A549 (cell line): ENCODE results near the gene NTRK3. TPM values are rescaled to one million over a fixed set of nuclear protein-coding genes. Genes with fewer than 3 reads are reported as not detected.

ENCODE experiments used
- ATAC-seq, 2 experiments: fragments of 200-7000 bp in 1 of 2; fragments of >200 bp in 1 of 2; cut with Nextera tagmentation in 1 of 2; cut with Tn5 transposase in 1 of 2; 3 replicates each; pipeline versions ENCODE4 v1.8.0 to v1.9.1; 2018 to 2020; ENCODE audit warnings: mild to moderate bottlenecking in 1 of 2, moderate library complexity in 1 of 2
- CTCF ChIA-PET: fragments of 300-600 bp; sonication (Branson Sonifier 250); formaldehyde crosslinking; extraction: SDS; loops from one replicate; lab custom pipeline; 2021; ENCODE audit warnings: antibody characterized with exemption, inconsistent platforms; lab: Yijun Ruan, JAX
- POLR2A ChIA-PET: fragments of 350-600 bp; formaldehyde crosslinking; extraction: SDS; loops from one replicate; lab custom pipeline; 2021; ENCODE audit warnings: antibody characterized with exemption, inconsistent platforms; lab: Yijun Ruan, JAX
- DNase-seq, 2 experiments: peaks; one replicate each; pipeline versions ENCODE4 v3.0.0 to v3.0.0-alpha.2; 2011 to 2016; ENCODE audit warnings: low read depth in 1 of 2, low spot score in 1 of 2
- FAIRE-seq: peaks from 2 replicates; lab custom pipeline; 2011; peaks lifted over from hg19 to GRCh38; lab: Jason Lieb, UNC
- H3K27ac ChIP-seq, 2 experiments: fragments of >200 bp; sonication (Bioruptor Twin); formaldehyde crosslinking; 3 replicates each; pipeline ENCODE4 v1.5.1; 2016 to 2017
- H3K4me1 ChIP-seq: fragments of >200 bp; sonication (Bioruptor Twin); formaldehyde crosslinking; 3 replicates; pipeline ENCODE4 v1.6.1; 2016
- H3K4me2 ChIP-seq: fragments of >200 bp; sonication (Bioruptor Twin); formaldehyde crosslinking; 3 replicates; pipeline ENCODE4 v1.6.1; 2016
- H3K4me3 ChIP-seq: fragments of >200 bp; sonication (Bioruptor Twin); formaldehyde crosslinking; 3 replicates; pipeline ENCODE4 v1.5.1; 2016
- H3K9me3 ChIP-seq: fragments of >200 bp; sonication (Bioruptor Twin); formaldehyde crosslinking; 3 replicates; pipeline ENCODE4 v1.6.1; 2016
- EHMT2 ChIP-seq: fragments of 200-600 bp; sonication (generic); IDR thresholded peaks from 2 replicates; pipeline ENCODE4 v1.6.1; 2016; ENCODE audit warnings: antibody characterized with exemption, low read depth, mild to moderate bottlenecking, moderate library complexity
- FOSB ChIP-seq: fragments of 250-450 bp; sonication (Bioruptor Pico); IDR thresholded peaks from 2 replicates; pipeline ENCODE4 v1.5.0; 2020; ENCODE audit warnings: mild to moderate bottlenecking, moderate library complexity
- FOSL2 ChIP-seq, 2 experiments: fragments of 450-650 bp in 1 of 2; fragments of >200 bp in 1 of 2; sonication (Bioruptor Twin) in 1 of 2; formaldehyde crosslinking; IDR thresholded peaks; 2 replicates each; pipeline versions ENCODE4 v1.5.0 to v1.6.1; 2016 to 2020; ENCODE audit warnings: mild to moderate bottlenecking in 1 of 2, moderate library complexity in 1 of 2
- HOXB5 ChIP-seq: fragments of 250-450 bp; sonication (Bioruptor Pico); IDR thresholded peaks from 2 replicates; pipeline ENCODE4 v1.5.0; 2020; ENCODE audit warnings: mild to moderate bottlenecking, moderate library complexity
- JUN ChIP-seq, 2 experiments: fragments of >200 bp; sonication (Bioruptor Twin); formaldehyde crosslinking; IDR thresholded peaks; 2 replicates in 1 of 2; 3 replicates in 1 of 2; pipeline ENCODE4 v1.6.1; 2016 to 2017
- MAZ ChIP-seq: fragments of 150-350 bp; IDR thresholded peaks from 2 replicates; pipeline ENCODE4 v1.6.1; 2014; ENCODE audit warnings: antibody characterized with exemption, low read depth, low read length, borderline replicate concordance
- POLR2AphosphoS2 ChIP-seq: conservative IDR thresholded peaks from 2 replicates; pipeline ENCODE4 v1.6.1; 2012; ENCODE audit warnings: low read length, improper control_type of control experiment, inconsistent platforms
- RAD21 ChIP-seq, 2 experiments: fragments of >200 bp in 1 of 2; sonication (Bioruptor Twin) in 1 of 2; formaldehyde crosslinking in 1 of 2; IDR thresholded peaks in 1 of 2; conservative IDR thresholded peaks in 1 of 2; 2 replicates in 1 of 2; 3 replicates in 1 of 2; pipeline ENCODE4 v1.6.1; 2012 to 2018; ENCODE audit warnings: inconsistent platforms in 1 of 2
- RFX5 ChIP-seq: fragments of 450-650 bp; IDR thresholded peaks from 2 replicates; pipeline ENCODE4 v1.7.1; 2014; ENCODE audit warnings: antibody characterized with exemption, mild to moderate bottlenecking, moderate library complexity
- RNF2 ChIP-seq: fragments of 200-600 bp; sonication (generic); IDR thresholded peaks from 2 replicates; pipeline ENCODE4 v1.6.1; 2016; ENCODE audit warnings: low read depth, mild to moderate bottlenecking, antibody characterized with exemption, moderate library complexity, borderline replicate concordance
- SMC3 ChIP-seq: fragments of >200 bp; sonication (Bioruptor Twin); formaldehyde crosslinking; IDR thresholded peaks from 3 replicates; pipeline ENCODE4 v1.6.1; 2018; ENCODE audit warnings: inconsistent platforms
- ZC3H11A ChIP-seq: fragments of 450-650 bp; IDR thresholded peaks from 2 replicates; pipeline ENCODE4 v1.6.1; 2014; ENCODE audit warnings: antibody characterized with exemption, mild to moderate bottlenecking
- WGBS: methylation state at CpG from one replicate; pipeline ENCODE4 v1.1.6; 2017; ENCODE audit errors: missing lambda C conversion rate; 5-methylcytosine and 5-hydroxymethylcytosine counted together
- polyA plus RNA-seq, 4 experiments: library from polyadenylated mRNA; depleted of rRNA in 3 of 4; stranded (reverse); fragments of >200 nt; fragmentation: RNase III in 1 of 4; extraction: RNeasy Plus Mini Kit Qiagen cat#74134 plus additional on column Dnase treatment in 1 of 4; gene quantifications; 2 replicates in 3 of 4; 3 replicates in 1 of 4; pipeline ENCODE4 v1.2.3, GENCODE V29; 2011 to 2017
- TF ChIP-seq, protein P1 (sequence below): fragments of >200 bp; sonication (Bioruptor Twin); formaldehyde crosslinking; IDR thresholded peaks from 3 replicates; pipeline ENCODE4 v1.5.1; 2016
- TF ChIP-seq, protein P2 (sequence below): fragments of 450-650 bp; IDR thresholded peaks from 2 replicates; pipeline ENCODE4 v1.6.1; 2014; ENCODE audit warnings: antibody characterized with exemption

The NTRK3 gene
- polyA plus RNA-seq, 2 of the 4 experiments (the other 2 are of a cell fraction) = 55.0 to 55.2 TPM

DNA sequence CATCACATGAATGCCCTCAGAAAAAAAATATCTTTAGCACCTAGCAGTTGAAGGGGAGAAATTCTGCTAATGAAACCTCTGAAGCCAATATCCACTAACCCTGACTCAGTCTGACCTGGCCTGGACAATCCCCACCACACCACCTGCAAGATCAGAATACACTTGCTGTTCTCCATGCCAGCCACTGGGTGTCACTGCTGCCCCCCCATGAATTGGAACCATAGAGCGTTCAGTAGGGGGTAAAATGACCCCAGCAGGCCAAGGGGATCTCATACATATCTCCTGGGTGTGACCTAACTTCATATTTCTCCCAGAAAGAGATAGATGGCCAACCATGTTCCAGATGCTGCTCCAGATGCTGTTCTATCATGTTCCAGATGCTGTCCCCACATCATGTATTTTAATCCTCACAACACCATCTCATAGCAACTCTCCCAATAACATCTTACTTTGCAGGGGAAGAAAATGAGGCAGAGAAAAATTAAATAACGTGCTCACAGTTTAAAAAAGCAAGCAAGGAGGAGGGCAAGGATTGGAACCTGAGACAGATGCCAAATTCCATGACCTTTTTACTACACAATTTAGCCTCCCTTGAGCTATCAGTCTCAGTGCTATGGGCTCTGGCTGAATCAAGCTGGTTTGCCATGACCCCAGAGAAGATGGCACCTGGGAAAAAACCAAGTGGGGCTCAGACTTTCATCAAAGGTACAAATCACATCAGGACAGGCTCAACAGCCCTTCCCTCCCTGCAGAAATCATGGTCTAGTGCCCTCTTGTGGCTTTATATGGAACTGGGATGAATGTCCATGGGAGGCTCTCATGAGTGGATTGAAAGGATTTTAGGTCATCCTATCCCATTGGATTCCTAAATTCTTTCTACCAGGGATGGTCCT, 12.4 kb downstream of the NTRK3 start:
- peak; percentile 29; the same call in 1 of the 2 replicates for TF ChIP-seq EHMT2
- TF ChIP-seq MAZ = no peak
- TF ChIP-seq, protein P1, sequence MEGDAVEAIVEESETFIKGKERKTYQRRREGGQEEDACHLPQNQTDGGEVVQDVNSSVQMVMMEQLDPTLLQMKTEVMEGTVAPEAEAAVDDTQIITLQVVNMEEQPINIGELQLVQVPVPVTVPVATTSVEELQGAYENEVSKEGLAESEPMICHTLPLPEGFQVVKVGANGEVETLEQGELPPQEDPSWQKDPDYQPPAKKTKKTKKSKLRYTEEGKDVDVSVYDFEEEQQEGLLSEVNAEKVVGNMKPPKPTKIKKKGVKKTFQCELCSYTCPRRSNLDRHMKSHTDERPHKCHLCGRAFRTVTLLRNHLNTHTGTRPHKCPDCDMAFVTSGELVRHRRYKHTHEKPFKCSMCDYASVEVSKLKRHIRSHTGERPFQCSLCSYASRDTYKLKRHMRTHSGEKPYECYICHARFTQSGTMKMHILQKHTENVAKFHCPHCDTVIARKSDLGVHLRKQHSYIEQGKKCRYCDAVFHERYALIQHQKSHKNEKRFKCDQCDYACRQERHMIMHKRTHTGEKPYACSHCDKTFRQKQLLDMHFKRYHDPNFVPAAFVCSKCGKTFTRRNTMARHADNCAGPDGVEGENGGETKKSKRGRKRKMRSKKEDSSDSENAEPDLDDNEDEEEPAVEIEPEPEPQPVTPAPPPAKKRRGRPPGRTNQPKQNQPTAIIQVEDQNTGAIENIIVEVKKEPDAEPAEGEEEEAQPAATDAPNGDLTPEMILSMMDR = peak; percentile 49
- peak; percentile 31; the same call in 2 of the 3 replicates for TF ChIP-seq SMC3
- 0 out of 5 replicates have a peak, but pooled peaks of 1 of the 2 experiments have one; percentile 8 for TF ChIP-seq JUN (IDR thresholded peaks at IDR 0.05)
- TF ChIP-seq RNF2 = no peak
- peak; percentile 23 to 50; a peak in 3 of 5 replicates for TF ChIP-seq RAD21 (conservative IDR thresholded peaks at IDR 0.05 in 1 of 2, IDR thresholded peaks at IDR 0.05 in 1 of 2)
- TF ChIP-seq, all 56 proteins: peak for 5
- Histone ChIP-seq H3K4me1 (peaks cover 42% of the 10 kb centered on the region), H3K27ac (no peak overlapping the region), H3K9me3 (no peaks in the 10 kb centered on the region), H3K4me3 (no peak overlapping the region), H3K4me2 (no peak overlapping the region)
- ChIA-PET POLR2A (no interaction called here), CTCF (interaction anchor here (1.0 to 15.0 kb wide), 15 partner anchors 9 to 1331 kb away, joined by 3 to 201 read pairs (median 4); no protein-coding TSS in a partner anchor)
- 4% methylated on average over 2 of the region's 2 CpGs for WGBS
- DNase-seq (peak; percentile 59 to 62), FAIRE-seq (peak; percentile 65), ATAC-seq (peak in 1 of 2 experiments; percentile 65; a peak in 3 of 6 replicates)

DNA sequence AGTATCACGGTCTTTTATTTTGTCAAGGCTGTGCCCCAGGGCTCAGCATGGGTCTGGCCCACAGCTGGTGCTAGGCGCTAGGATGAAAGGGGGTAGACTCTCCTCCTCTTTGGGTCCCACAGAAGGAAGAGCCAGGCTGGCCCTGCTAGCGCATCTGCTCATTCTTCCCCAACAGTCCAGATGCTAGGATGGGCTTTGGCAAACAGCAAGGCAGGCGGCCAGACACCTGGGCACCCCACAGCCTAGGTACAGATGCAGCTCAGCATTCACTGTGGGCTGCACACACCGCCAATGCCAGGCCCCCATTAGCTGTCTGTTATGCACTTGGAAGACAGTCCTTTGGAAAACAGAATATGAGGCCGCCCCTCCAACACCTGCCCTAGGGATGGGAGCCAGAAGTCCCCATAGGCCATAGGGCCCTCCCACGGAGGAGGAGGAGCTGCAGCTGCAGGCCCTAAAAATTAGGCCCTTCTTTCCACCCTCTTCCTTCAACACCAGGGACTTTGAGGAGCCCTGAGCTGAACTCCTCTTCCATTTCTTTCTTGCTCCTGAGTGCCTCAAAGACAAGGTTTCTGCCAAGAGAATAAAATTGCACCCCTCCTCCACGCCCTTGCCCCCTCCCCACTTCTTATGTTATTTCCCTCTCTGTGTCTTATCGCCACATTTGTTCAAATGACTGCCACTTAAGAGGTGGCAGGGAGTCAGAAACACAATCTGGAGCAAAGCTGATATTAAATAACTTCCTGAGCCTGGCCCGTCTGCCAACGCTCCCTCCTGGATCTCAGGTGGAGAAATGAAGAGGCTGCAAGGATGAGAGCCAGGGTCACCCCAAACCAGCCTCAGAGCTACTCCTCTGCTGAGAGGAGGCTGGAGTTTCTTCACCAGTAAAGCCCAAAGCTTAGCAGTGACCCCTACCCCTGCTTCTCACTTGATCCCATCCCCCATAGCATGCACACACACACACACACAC, 13.7 kb downstream of the NTRK3 start:
- Histone ChIP-seq H3K4me1 (peaks cover 45% of the 10 kb centered on the region), H3K27ac (no peak overlapping the region), H3K4me3 (no peak overlapping the region), H3K9me3 (no peaks in the 10 kb centered on the region), H3K4me2 (no peak overlapping the region)
- WGBS = 52% methylated on average over 11 of the region's 11 CpGs
- DNase-seq = no peak
- TF ChIP-seq ZC3H11A (no peak), FOSL2 (IDR thresholded peaks at IDR 0.05) (no peak), FOSL2 (CRISPR knock-in tag; IDR thresholded peaks at IDR 0.05) (no peak), POLR2AphosphoS2 (no peak), SMC3 (no peak)
- TF ChIP-seq, protein P2, sequence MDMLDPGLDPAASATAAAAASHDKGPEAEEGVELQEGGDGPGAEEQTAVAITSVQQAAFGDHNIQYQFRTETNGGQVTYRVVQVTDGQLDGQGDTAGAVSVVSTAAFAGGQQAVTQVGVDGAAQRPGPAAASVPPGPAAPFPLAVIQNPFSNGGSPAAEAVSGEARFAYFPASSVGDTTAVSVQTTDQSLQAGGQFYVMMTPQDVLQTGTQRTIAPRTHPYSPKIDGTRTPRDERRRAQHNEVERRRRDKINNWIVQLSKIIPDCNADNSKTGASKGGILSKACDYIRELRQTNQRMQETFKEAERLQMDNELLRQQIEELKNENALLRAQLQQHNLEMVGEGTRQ = no peak
- no peak for FAIRE-seq
- ATAC-seq = no peak
- POLR2A ChIA-PET = interaction anchor here (0.5 to 0.6 kb wide), 2 partner anchors 304 to 596 kb away, joined by 3 to 4 read pairs; partner anchors contain the start of gene DET1
- CTCF ChIA-PET = interaction anchor here (0.7 to 15.0 kb wide), 6 partner anchors 10 to 1618 kb away, joined by 3 to 201 read pairs (median 4); no protein-coding TSS in a partner anchor

DNA sequence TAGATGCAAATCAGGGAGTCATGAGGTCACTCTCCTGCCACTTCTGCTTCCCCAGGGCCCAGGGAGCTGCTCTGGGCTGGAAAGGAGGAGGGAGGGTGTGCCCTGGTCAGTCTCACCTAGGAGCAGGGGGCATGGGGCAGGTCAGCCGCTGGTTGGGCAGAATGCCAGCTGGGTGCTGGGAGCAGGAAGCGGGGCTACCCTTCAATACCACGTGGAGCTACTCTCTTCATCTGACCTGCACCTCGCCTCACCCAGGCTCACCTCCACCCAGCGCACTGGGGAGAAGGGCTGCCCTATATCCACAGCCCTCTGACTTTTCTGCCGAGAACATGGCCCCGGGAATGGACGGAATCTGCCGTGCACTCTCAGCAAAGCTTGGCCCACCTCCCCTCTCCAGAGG, 15.1 kb downstream of the NTRK3 start:
- Histone ChIP-seq H3K4me1 (peaks cover 35% of the 10 kb centered on the region), H3K9me3 (no peaks in the 10 kb centered on the region), H3K4me3 (no peak overlapping the region), H3K27ac (peak overlapping the region in 1 of 2 experiments; percentile 38; a peak in 2 of 6 replicates), H3K4me2 (no peak overlapping the region)
- FAIRE-seq (no peak), ATAC-seq (no peak), DNase-seq (no peak)
- WGBS = 55% methylated on average over 9 of the region's 9 CpGs
- ChIA-PET POLR2A (no interaction called here), CTCF (interaction anchor here (1.0 to 2.2 kb wide), 3 partner anchors 9 to 1326 kb away, joined by 4 to 8 read pairs (median 4); no protein-coding TSS in a partner anchor)
- TF ChIP-seq FOSB (CRISPR knock-in tag) (no peak), EHMT2 (no peak), HOXB5 (CRISPR knock-in tag) (no peak), RFX5 (no peak)
